Stomach smooth muscle (tissue), 2 donors: Measurements from ENCODE around the gene MYO3A.

Source experiments
- H3K27ac ChIP-seq: one replicate; pipeline ENCODE4 v1.7.0; 2013; ENCODE audit warnings: mild to moderate bottlenecking, low read length, inconsistent platforms
- H3K27me3 ChIP-seq, 2 donors: one replicate each; pipeline ENCODE4 v1.7.0; 2013; ENCODE audit warnings: low read length in 2 of 2; ENCODE audit not compliant: insufficient read depth in 2 of 2, control insufficient read depth in 1 of 2
- H3K36me3 ChIP-seq, 2 donors: one replicate each; pipeline ENCODE4 v1.7.0; 2013; ENCODE audit warnings: low read length in 2 of 2; ENCODE audit not compliant: control insufficient read depth in 2 of 2, insufficient read depth in 2 of 2
- H3K4me1 ChIP-seq: one replicate; pipeline ENCODE4 v1.7.0; 2013; ENCODE audit warnings: low read length; ENCODE audit not compliant: control insufficient read depth, insufficient read depth
- H3K4me3 ChIP-seq, 2 donors: one replicate each; pipeline ENCODE4 v1.7.0; 2013; ENCODE audit warnings: low read length in 2 of 2
- H3K9ac ChIP-seq, 2 donors: one replicate each; pipeline ENCODE4 v1.7.0; 2013; ENCODE audit warnings: low read length in 2 of 2, mild to moderate bottlenecking in 1 of 2
- H3K9me3 ChIP-seq, 2 donors: one replicate each; pipeline ENCODE4 v1.7.0; 2013; ENCODE audit warnings: low read length in 2 of 2; ENCODE audit not compliant: control insufficient read depth in 2 of 2
- donor health status: healthy.
- donor health status: Pancreatic carcinoma.

MYO3A gene

DNA sequence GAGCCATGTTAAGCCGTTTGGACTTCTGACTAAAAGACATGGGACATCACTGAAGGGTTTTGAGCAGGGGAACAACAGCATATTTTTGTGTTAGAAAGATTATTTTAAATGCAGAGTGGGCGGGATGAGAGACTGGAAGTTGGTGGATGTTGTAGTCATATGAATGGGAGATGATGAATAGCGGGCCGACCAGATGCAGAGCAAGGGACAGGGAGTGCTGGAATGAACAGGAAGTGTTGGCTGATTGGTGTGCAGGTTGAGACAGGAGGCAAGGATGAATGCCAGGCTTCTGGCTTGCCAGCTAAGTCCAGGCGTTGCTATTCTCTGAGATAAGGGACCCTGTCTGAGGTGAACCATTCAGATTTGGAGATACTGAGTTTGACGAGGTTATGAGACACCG, 320.6 kb downstream of the MYO3A start:
- Histone ChIP-seq H3K9ac (no peak overlapping the region), H3K36me3 (no peaks in the 10 kb centered on the region), H3K4me3 (no peak overlapping the region), H3K4me1 (no peaks in the 10 kb centered on the region), H3K27me3 (peaks cover 0 to 2% of the 10 kb centered on the region in 2 donors), H3K9me3 (no peaks in the 10 kb centered on the region), H3K27ac (no peak overlapping the region)

GRCh38 chr10:26259341-26259740, 325.3 kb downstream of the MYO3A start:
- Histone ChIP-seq H3K4me3 (no peak overlapping the region), H3K9ac (no peak overlapping the region), H3K27ac (no peak overlapping the region), H3K27me3 (peaks cover 0 to 2% of the 10 kb centered on the region in 2 donors), H3K9me3 (no peaks in the 10 kb centered on the region), H3K36me3 (no peaks in the 10 kb centered on the region), H3K4me1 (no peaks in the 10 kb centered on the region)
